A673 (cell line): ENCODE results near the gene CHST6.

Source experiments
- EZH2 ChIP-seq: fragments of 200-600 bp; sonication (generic); IDR thresholded peaks from 2 replicates; pipeline ENCODE4 v1.6.1; 2017; ENCODE audit warnings: borderline replicate concordance, low read depth, mild to moderate bottlenecking, mixed read lengths, antibody characterized with exemption, low read length; ENCODE audit not compliant: poor library complexity, severe bottlenecking
- TF ChIP-seq, protein P1 (sequence below): fragments of 300-800, 200-600 bp; sonication (generic); conservative IDR thresholded peaks from 2 replicates; pipeline ENCODE4 v1.5.1; 2017; ENCODE audit warnings: low read depth, mild to moderate bottlenecking, antibody characterized with exemption, low read length, moderate library complexity, mixed read lengths

DNA sequence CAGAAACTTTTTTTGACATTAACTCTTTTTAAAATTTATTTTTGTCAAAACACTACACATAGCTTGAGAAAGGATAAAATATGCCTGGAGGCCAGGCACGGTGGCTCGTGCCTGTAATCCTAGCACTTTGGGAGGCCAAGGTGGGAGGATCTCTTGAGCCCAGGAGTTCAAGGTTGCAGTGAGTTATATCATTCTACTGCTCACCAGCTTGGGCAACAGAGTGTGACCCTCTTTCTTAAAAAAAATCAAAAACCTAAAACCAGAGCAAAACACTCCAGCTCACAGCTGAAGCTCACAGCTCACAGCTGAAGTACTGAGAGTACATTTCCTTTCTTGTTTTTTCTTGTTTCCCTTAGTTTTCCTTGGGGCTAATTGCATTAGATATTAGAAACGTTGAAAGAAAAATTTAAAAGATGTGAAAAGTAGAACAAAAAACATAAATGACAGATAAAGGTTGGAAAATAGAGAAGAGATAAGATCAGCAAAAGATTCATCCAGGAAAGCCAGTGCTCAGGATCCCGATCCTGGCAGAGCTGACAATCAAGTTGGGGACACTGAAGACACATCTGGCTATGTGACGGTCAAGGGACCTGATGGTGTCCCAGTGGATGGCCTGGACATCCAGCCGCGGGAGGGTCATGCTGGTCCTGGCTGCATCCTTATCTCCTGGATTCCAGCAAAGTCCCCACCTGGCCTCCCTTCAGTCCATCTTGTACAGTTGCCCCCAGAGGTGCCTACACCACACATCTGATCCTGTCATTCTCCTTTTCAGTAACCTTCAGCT, 9.8 kb downstream of the CHST6 start:
- TF ChIP-seq, protein P1, sequence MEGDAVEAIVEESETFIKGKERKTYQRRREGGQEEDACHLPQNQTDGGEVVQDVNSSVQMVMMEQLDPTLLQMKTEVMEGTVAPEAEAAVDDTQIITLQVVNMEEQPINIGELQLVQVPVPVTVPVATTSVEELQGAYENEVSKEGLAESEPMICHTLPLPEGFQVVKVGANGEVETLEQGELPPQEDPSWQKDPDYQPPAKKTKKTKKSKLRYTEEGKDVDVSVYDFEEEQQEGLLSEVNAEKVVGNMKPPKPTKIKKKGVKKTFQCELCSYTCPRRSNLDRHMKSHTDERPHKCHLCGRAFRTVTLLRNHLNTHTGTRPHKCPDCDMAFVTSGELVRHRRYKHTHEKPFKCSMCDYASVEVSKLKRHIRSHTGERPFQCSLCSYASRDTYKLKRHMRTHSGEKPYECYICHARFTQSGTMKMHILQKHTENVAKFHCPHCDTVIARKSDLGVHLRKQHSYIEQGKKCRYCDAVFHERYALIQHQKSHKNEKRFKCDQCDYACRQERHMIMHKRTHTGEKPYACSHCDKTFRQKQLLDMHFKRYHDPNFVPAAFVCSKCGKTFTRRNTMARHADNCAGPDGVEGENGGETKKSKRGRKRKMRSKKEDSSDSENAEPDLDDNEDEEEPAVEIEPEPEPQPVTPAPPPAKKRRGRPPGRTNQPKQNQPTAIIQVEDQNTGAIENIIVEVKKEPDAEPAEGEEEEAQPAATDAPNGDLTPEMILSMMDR = no peak
- TF ChIP-seq EZH2 = no peak
